Natural killer cell treated with Interleukin-12 subunit alpha and Interleukin-12 subunit beta and Interleukin-15 and Interleukin-18, amount 100 ng/mL, for 72 hours (primary cell): ENCODE measurements around the gene APOD. TPM values are rescaled to one million over a fixed set of nuclear protein-coding genes. Genes with fewer than 3 reads are reported as not detected.
"Not testable (repeated sequence)": the region's sequence is repeated elsewhere in the genome, so short reads cannot be mapped to it uniquely, and the experiment has no call there.

Source experiments
- ATAC-seq, 2 donors: fragments of 150-1000 bp; cut with Tn5 transposase in 1 of 2; sonication (Bioruptor Pico), chemical (Tn5 transposase) in 1 of 2; 2 replicates each; pipeline ENCODE4 v1.10.0; 2021
- DNase-seq: peaks from one replicate; pipeline ENCODE4 v3.0.0; 2022; ENCODE audit warnings: low spot score
- H3K27ac Mint-ChIP-seq, 2 donors: 1 replicate in 1 of 2; 2 replicates in 1 of 2; pipeline ENCODE4 v1.8.0; 2022; ENCODE audit warnings: mixed read lengths in 2 of 2, mild to moderate bottlenecking in 1 of 2, moderate library complexity in 1 of 2
- H3K27me3 Mint-ChIP-seq, 2 donors: 1 replicate in 1 of 2; 2 replicates in 1 of 2; pipeline ENCODE4 v1.8.0; 2022; ENCODE audit warnings: mixed read lengths in 2 of 2
- H3K36me3 Mint-ChIP-seq: one replicate; pipeline ENCODE4 v1.8.0; 2022; ENCODE audit warnings: mixed read lengths
- H3K4me1 Mint-ChIP-seq, 2 donors: 1 replicate in 1 of 2; 2 replicates in 1 of 2; pipeline ENCODE4 v1.8.0; 2022; ENCODE audit warnings: low read depth in 2 of 2, mixed read lengths in 2 of 2, mild to moderate bottlenecking in 1 of 2
- H3K4me3 Mint-ChIP-seq: one replicate; pipeline ENCODE4 v1.8.0; 2022; ENCODE audit warnings: mixed read lengths
- H3K9me3 Mint-ChIP-seq: 2 replicates; pipeline ENCODE4 v1.8.0; 2022; ENCODE audit warnings: mixed read lengths
- total RNA-seq, 2 donors: library from RNA; stranded (reverse); gene quantifications; one replicate each; pipeline ENCODE4 v1.2.3, GENCODE V29; 2022

Gene APOD
- not detected for total RNA-seq

- Mint-ChIP-seq H3K27me3 (peaks cover 0 to 5% of the 10 kb centered on the region in 2 donors), H3K4me3 (no peak within 1 kb of the TSS), H3K36me3 (no peaks in the 10 kb centered on the region), H3K4me1 (peaks cover 0 to 6% of the 10 kb centered on the region in 2 donors), H3K9me3 (no peaks in the 10 kb centered on the region), H3K27ac (peak within 1 kb of the TSS in 1 of 2 donors; percentile 36)
- DNase-seq = no peak
- ATAC-seq = no peak
Measured at GRCh38 chr3:195583831-195584542, at the start of gene APOD. Gene APOD (minus strand): TSS chr3:195583940. CDS start chr3:195579461, 4,479 bp downstream.

DNA sequence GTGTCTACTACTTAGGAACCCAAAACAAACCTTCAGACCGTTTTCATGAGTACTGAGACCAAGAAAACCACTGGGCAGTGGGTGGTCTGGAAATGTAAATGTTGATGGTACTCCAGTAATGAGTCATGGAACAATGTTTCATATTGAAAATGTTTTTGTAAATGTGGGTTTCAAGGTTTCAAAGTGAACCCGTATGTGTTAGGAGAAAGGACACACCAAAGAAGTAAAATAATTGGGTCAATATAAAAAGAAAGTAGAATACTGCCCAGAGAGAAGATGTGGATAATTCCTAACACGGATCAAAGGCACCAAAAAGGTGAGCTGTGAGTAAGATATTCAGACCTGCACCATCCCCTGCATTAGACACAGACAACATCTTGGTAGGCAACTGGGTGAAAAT lies 49.6 kb upstream of the APOD start:
- H3K36me3 Mint-ChIP-seq, H3K9me3 Mint-ChIP-seq, DNase-seq, ATAC-seq, H3K27me3 Mint-ChIP-seq: not testable (repeated sequence)
- Mint-ChIP-seq H3K27ac (peak overlapping the region; percentile 66 to 69), H3K4me1 (peaks cover 5 to 11% of the 10 kb centered on the region in 2 donors), H3K4me3 (peak overlapping the region; percentile 65)

- ATAC-seq, H3K9me3 Mint-ChIP-seq, DNase-seq, H3K36me3 Mint-ChIP-seq, H3K27me3 Mint-ChIP-seq: not testable (repeated sequence)
- H3K4me3 Mint-ChIP-seq = peak overlapping the region; percentile 55
- peaks cover 5 to 11% of the 10 kb centered on the region in 2 donors for H3K4me1 Mint-ChIP-seq
- H3K27ac Mint-ChIP-seq = peak overlapping the region; percentile 69 to 76
Measured at GRCh38 chr3:195632501-195633185, 48.9 kb upstream of the APOD start.

DNA sequence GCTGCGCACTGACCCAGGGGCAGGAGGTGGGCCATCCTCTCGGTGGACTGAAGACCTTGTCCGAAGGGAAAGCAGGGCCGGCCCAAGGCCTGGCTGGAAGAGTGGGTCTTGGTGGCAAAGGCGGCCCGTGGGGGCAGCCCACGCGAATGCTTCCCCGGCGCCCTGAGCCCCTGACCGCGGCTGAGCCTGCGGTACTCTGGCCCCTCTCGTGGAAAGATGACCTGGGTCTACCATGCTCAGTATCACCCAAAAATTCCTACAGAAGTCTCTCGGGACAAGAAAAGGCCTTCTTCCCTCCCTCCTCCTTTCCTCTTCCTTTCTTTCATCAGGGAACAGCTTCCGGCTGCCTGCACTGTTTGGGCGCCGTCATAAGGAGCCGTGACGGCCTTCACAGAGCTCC lies 48.3 kb upstream of the APOD start:
- H3K4me1 Mint-ChIP-seq, H3K36me3 Mint-ChIP-seq, ATAC-seq, DNase-seq, H3K9me3 Mint-ChIP-seq, H3K4me3 Mint-ChIP-seq, H3K27me3 Mint-ChIP-seq: not testable (repeated sequence)
- peak overlapping the region; percentile 69 to 76 for H3K27ac Mint-ChIP-seq

- not testable (repeated sequence) for H3K27ac Mint-ChIP-seq, H3K4me1 Mint-ChIP-seq, H3K9me3 Mint-ChIP-seq, DNase-seq, H3K36me3 Mint-ChIP-seq, H3K4me3 Mint-ChIP-seq, H3K27me3 Mint-ChIP-seq, ATAC-seq
Measured at GRCh38 chr3:195630938-195631495, 47.3 kb upstream of the APOD start.

- H3K27me3 Mint-ChIP-seq, ATAC-seq, DNase-seq: not testable (repeated sequence)
Measured at GRCh38 chr3:195630086-195630917, 46.6 kb upstream of the APOD start.

GRCh38 chr3:195629682-195630081 lies 45.9 kb upstream of the APOD start:
- not testable (repeated sequence) for ATAC-seq, DNase-seq, H3K27me3 Mint-ChIP-seq, H3K27ac Mint-ChIP-seq, H3K9me3 Mint-ChIP-seq, H3K36me3 Mint-ChIP-seq, H3K4me3 Mint-ChIP-seq, H3K4me1 Mint-ChIP-seq

More at GRCh38 chr3:195630086-195630917, 46.6 kb upstream of the APOD start:
- H3K4me1 Mint-ChIP-seq, H3K9me3 Mint-ChIP-seq, H3K4me3 Mint-ChIP-seq, H3K27ac Mint-ChIP-seq, H3K36me3 Mint-ChIP-seq: not testable (repeated sequence)

- not testable (repeated sequence) for H3K4me1 Mint-ChIP-seq, H3K27ac Mint-ChIP-seq, H3K4me3 Mint-ChIP-seq
Measured at GRCh38 chr3:195628386-195628920, 44.7 kb upstream of the APOD start.

GRCh38 chr3:195627515-195628385 lies 44.0 kb upstream of the APOD start:
- DNase-seq, H3K4me1 Mint-ChIP-seq, H3K9me3 Mint-ChIP-seq, H3K4me3 Mint-ChIP-seq, ATAC-seq, H3K36me3 Mint-ChIP-seq, H3K27me3 Mint-ChIP-seq: not testable (repeated sequence)
- peak overlapping the region in 1 of 2 donors; percentile 3 for H3K27ac Mint-ChIP-seq

More at GRCh38 chr3:195628386-195628920, 44.7 kb upstream of the APOD start:
- ATAC-seq, H3K9me3 Mint-ChIP-seq, DNase-seq, H3K27me3 Mint-ChIP-seq, H3K36me3 Mint-ChIP-seq: not testable (repeated sequence)

DNA sequence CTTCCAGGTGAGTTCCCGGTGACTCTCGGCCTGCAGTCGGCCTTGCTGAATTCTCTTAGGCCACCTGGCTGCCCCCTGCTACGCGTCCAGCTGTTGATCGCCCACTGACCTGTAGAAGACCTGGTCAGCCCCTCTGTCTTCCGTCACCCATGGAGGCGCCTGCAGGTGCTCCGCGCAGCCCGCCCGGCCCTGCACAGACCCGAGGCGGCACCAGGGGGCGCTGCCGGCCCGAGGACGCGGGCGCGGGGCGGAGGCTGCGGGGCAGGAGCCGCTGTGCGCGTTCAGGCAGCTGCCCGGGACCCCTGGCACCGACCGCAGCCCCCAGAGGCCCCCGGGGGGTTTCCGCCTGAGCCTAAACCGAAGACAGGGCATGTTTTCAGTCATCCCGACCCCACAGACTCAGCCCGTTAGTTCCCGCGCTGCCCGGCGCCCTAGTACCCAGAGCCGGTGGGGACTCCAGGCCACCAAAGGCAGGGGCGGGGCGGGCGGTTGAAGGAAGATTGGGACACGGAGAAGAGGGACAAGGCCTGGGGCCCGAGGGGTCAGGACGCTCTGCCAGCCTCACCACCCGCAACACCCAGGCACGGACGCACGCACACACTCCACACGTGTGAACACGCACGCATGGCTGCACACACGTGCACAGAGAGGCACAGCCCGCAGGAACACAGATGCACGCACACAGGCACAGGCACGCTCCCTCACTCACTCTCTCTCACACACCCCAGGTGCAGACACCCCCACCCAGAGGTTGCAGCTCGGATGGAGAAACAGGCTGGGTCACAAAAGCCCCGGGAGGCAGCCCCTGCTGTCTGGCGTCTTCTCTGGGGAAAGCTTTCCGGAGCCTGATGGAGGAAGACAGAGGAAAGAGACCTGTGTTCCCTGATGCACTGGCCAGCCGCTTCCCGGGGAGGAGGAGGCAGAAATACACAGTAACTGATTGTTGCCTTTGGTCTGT lies 41.1 kb upstream of the APOD start:
- not testable (repeated sequence) for H3K36me3 Mint-ChIP-seq, H3K9me3 Mint-ChIP-seq, H3K4me1 Mint-ChIP-seq, H3K4me3 Mint-ChIP-seq, DNase-seq, H3K27ac Mint-ChIP-seq, H3K27me3 Mint-ChIP-seq
- peak; percentile 90 to 92 for ATAC-seq

DNA sequence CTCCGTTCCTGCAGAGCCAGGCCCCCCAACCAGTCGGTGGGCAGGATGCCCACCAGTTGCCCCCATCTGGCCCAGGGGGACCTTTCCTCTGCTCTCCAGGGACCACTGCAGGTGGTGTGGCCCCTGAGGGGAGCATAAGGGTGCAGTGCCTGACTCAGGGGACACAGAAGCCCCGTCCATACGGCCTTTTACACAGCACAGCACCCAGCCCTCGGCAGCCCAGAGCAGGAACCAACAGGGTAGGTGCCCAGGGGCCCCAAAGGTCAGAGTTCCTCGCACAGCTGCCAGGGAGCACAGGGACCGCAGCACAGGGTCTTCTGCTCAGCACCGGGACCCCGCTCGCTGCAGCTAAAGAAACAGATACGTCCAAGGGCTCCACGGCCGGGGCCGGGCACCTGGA lies 40.4 kb upstream of the APOD start:
- not testable (repeated sequence) for H3K9me3 Mint-ChIP-seq, H3K27ac Mint-ChIP-seq, H3K4me3 Mint-ChIP-seq, ATAC-seq, H3K36me3 Mint-ChIP-seq, DNase-seq
- H3K4me1 Mint-ChIP-seq = peaks cover 0 to 13% of the 10 kb centered on the region in 2 donors
- H3K27me3 Mint-ChIP-seq = peaks cover 0 to 14% of the 10 kb centered on the region in 2 donors
